Astrocyte of the cerebellum (primary cell): ENCODE results near the gene CPNE5.

Experiments
- DNase-seq: peaks from one replicate; pipeline ENCODE4 v3.0.0-alpha.2; 2011; ENCODE audit warnings: low read depth
- H3K4me3 ChIP-seq: 2 replicates; pipeline ENCODE4 v1.5.1; 2011; ENCODE audit warnings: mild to moderate bottlenecking, low read depth, low read length, moderate library complexity
- CTCF ChIP-seq: IDR thresholded peaks from 2 replicates; pipeline ENCODE4 v1.5.1; 2012; ENCODE audit warnings: low read length, low read depth, moderate library complexity, mild to moderate bottlenecking; ENCODE audit errors: missing control alignments
- in situ Hi-C: cut with HindIII; loops from 2 replicates; pipeline ENCODE4 v1.10.0; 2017; ENCODE audit warnings: low sequenced_read_pairs

Gene CPNE5

GRCh38 chr6:36735110-36736071 lies 103.9 kb downstream of the CPNE5 start:
- H3K4me3 ChIP-seq = no peak overlapping the region
- DNase-seq = peak; percentile 38
- in situ Hi-C loops = loop anchor here (5.0 kb wide), 1 partner anchor 53 kb away; no protein-coding TSS in a partner anchor
- no peak for TF ChIP-seq CTCF

- in situ Hi-C loops = loop anchor here (5.0 kb wide), 1 partner anchor 52 kb away; no protein-coding TSS in a partner anchor
- no peak for DNase-seq
- H3K4me3 ChIP-seq = no peak overlapping the region
- no peak for TF ChIP-seq CTCF
Measured at GRCh38 chr6:36734486-36735060, 104.7 kb downstream of the CPNE5 start.

GRCh38 chr6:36733300-36733699 lies 105.9 kb downstream of the CPNE5 start:
- in situ Hi-C loops = no loop called here

GRCh38 chr6:36731622-36732310 lies 107.5 kb downstream of the CPNE5 start:
- TF ChIP-seq CTCF = no peak
- in situ Hi-C loops = no loop called here
- H3K4me3 ChIP-seq = no peak overlapping the region
- DNase-seq = no peak

More at GRCh38 chr6:36733300-36733699, 105.9 kb downstream of the CPNE5 start:
- TF ChIP-seq CTCF = no peak
- DNase-seq = no peak
- no peak overlapping the region for H3K4me3 ChIP-seq

GRCh38 chr6:36730424-36731380 lies 108.5 kb downstream of the CPNE5 start:
- DNase-seq = no peak
- in situ Hi-C loops = no loop called here
- H3K4me3 ChIP-seq = no peak overlapping the region
- no peak for TF ChIP-seq CTCF
